Muscle of back (tissue), 11 donors: ENCODE results near the gene TPSD1. TPM values are rescaled to one million over a fixed set of nuclear protein-coding genes. Genes with fewer than 3 reads are reported as not detected.
"Not testable (repeated sequence)": the region's sequence is repeated elsewhere in the genome, so short reads cannot be mapped to it uniquely, and the experiment has no call there.

Experiments
- DNase-seq, 3 donors: peaks; one replicate each; pipeline versions ENCODE4 v3.0.0 to v3.0.0-alpha.2; 2013
- polyA plus RNA-seq, 10 donors: library from polyadenylated mRNA; unstranded; fragments of 120-200 nt; gene quantifications; one replicate each; pipeline ENCODE4 v1.2.1, GENCODE V29; 2013; ENCODE audit not compliant: insufficient read length in 10 of 10

The TPSD1 gene
- polyA plus RNA-seq, 10 donors: 0.33 to 1.2 (median 0.91) TPM; not detected in 5

DNA sequence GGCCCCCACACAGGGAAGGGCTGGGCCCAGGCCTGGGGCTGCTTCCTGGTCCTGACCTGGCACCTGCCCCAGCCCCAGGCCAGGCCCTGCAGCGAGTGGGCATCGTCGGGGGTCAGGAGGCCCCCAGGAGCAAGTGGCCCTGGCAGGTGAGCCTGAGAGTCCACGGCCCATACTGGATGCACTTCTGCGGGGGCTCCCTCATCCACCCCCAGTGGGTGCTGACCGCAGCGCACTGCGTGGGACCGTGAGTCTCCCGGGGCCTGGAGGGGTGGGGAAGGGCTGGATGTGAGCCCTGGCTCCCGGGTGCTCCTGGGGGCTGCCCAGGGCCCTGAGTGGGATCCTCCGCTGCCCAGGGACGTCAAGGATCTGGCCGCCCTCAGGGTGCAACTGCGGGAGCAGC lies 14.8 kb upstream of the TPSD1 start:
- not testable (repeated sequence) for DNase-seq

DNA sequence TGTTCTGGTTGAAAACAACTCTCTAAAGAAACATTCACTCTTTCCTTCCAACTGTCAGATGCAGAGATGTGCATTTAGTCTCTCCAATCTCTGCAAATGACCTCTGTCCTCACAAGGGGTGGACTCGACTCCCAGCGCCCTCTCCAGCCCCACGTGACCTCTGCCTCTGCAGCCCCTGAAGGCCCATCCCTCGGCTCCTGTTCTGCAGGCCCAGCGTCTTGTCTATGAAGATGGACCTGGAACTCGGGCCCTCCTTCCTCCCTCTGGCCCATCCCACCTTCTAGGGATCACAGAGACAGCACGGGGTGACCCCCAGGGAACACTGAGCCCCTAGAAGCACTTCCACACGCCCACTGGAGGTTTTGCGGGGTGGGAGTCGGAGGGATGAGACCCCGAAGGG lies 12.5 kb upstream of the TPSD1 start:
- not testable (repeated sequence) for DNase-seq

DNA sequence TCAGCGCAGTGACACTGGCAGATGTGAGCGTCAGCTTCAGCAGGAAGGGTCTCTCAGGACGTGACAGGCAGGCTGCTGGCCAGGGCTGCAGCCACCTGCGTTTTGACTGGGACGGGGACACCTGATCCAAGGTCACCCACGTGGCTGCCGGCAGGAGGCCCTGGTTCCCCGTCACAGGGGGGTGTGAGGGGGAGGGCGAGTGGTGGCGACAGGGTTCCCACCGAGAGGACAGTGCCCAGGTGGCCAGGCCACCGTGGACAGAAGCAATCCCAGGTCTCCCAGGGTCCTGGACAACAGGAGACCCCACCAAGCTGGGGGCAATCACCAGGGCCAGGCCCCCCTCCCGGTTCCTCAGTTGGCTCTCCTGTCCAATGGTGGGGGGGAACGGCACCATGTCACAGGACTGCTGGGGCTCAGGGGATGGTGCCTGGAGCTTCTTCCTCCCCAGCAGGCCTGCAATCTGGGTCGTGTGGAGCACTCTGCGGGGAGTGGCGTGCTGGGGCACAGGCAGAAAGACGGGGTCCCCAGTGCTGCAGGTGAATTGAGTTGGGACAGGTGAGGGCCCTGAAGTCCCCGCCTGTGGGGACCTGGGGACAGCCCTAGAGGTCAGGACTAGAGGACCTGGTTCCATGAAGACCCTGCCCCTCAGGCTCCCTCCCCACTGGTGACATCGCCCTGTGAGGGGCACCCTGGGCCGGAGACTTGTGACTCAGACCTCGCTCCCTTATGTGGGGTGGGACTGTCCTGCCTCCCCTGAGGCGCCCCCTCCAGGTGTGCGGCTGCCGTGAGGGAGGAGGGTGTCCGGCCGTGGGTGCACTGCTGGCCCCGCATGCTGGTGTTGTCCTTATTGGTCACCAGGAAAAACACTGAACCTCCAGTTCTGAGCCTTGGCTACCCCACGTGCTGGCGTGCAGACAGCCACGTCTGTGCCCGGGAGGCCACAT lies 11.7 kb upstream of the TPSD1 start:
- not testable (repeated sequence) for DNase-seq

DNA sequence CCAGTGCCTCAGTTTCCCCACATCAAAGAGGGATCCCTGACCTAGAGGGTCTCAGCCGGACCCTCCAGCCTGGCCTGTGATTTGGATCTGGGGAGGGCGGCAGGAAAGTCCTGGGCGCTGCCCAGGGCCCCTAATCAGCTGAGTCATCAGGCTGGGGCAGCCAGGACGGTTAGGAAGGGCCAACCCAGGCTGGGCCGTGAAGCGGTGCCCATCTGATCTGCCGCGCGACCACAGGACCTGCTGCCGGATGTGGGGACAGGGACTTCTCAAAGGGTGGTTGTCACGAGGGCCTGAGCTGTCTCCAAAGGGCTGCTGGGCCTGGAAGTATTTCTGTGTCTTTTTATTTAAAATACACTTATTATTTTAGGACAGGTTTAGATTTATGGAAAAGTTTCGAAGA lies 11.0 kb upstream of the TPSD1 start:
- DNase-seq: no peak

DNA sequence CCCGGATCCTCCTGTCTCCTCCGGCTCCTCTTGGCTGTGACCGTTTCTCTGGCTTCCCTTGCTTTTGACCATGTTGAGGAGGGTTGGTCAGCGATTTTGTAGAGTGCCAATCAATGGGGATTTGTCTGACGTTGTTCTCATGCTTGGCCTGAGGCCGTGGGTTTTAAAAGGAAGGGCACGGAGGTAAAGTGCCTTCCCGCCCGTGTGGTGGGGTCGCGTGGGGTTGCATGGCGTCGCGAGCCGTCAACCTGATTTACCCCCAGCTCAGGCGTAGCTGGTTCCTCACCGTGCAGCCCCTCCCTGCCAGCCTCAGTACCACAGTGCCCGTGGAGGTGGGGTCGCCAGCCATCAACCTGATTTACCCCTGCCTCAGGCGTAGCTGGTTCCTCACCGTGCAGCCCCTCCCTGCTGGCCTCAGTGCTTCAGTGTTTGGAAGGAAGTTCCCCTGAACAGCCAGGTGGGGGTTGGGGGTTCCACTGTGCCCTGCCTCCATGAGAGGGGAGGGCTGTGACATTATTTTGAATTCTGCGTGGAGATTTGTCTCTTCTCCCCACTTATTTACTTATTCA lies 10.3 kb upstream of the TPSD1 start:
- no peak for DNase-seq

DNA sequence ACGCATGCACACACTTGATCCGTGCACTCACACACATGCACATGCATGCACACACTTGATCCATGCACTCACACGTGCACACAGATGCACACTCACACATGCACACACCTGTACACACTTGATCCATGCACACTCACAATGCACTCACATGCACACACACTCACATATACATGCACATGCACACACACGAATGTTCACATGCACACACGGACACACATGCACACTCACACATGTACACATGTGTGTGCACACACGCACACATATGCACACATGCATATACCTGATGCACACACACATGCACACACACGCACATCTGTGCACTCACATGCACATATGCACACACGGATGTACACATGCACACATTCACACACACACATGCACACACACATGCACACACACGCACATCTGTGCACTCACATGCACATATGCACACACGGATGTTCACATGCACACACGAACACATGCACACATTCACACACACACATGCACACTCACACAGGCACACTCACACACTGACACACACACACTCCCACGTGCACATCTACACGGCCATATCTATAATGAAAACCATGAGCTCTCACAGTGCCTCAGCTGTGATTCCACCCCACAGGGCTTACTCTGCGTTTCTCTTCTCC lies 7.8 kb upstream of the TPSD1 start:
- DNase-seq: not testable (repeated sequence)

DNA sequence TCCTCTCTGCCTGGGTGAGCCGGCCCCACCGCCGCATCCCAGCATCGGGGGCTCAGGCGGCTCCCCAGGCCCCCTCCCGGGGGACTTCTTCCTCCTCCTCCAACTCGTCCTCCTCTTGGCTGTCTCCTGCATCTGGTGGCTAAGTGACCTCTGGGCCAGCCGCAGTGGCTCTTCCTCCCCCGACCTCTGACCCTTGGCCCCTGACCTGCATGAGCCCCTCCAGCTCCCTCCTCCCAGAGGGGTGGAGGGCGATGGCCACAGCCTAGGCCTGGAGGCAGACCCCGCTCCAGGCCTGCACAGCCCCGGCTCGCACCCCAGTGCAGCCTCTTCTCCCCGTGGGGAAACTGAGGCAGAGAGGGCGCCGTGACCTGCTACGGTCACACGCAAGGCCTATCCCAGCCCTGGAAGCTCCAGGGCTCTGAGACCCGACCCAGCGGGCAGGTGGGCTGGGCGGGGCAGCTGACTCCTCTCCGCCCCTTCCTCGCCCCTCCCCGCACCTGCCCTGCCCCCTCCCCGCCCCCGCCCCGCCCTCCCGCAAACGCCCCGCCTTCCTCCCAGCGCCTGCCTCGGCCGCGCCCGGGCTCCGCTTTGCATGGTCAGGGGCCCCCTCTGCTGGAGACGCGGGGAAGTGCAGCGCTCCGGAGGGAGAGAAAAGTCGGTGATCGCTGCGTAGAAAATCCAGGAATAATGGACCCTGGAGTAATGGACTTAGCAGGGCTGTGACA lies 6.7 kb upstream of the TPSD1 start:
- DNase-seq: not testable (repeated sequence)

DNA sequence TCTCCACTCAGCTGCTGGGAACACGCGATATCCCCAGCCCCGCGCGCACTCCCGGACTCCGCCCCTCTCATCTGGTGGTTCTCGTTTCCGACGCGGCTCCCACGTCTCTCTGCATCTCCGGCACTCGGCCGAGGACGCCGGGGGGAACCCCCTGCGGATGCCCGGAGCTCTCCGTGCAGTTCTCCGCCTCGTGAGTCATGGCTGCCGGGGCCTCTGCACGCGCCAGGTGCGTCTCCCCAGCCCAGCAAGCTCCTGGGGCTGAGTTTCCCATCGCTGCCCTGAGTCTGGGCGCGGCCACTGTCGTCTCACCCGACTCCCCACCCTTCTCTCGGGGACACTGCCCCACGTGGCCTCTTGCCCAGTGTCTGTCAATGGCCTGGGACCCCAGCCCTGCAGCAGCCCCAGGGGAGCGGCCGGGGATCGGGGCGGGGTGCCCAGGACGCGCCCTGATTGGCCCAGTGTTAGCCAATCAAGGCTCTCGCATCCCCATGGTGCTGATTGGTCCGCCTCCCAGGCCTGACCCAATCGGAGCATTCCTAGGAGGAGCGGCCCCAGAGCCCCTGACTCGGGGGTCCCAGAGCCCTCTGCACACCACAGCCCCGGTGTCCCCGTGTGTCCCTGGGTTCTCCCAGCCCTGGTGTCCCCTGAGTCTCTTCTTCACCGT lies 2.0 kb upstream of the TPSD1 start:
- DNase-seq: not testable (repeated sequence)

DNA sequence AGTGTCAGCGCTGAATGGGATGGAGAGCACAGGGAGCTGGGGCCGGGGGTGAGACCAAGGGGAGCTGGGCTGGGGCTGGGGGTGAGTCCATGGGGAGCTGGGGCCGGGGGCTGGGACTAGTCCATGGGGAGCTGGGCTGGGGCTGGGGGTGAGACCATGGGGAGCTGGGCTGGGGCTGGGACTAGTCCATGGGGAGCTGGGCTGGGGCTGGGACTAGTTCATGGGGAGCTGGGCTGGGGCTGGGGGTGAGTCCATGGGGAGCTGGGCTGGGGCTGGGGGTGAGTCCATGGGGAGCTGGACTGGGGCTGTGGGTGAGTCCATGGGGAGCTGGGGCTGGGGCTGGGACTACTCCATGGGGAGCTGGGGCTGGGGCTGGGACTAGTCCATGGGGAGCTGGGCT lies 1.0 kb upstream of the TPSD1 start:
- not testable (repeated sequence) for DNase-seq

DNA sequence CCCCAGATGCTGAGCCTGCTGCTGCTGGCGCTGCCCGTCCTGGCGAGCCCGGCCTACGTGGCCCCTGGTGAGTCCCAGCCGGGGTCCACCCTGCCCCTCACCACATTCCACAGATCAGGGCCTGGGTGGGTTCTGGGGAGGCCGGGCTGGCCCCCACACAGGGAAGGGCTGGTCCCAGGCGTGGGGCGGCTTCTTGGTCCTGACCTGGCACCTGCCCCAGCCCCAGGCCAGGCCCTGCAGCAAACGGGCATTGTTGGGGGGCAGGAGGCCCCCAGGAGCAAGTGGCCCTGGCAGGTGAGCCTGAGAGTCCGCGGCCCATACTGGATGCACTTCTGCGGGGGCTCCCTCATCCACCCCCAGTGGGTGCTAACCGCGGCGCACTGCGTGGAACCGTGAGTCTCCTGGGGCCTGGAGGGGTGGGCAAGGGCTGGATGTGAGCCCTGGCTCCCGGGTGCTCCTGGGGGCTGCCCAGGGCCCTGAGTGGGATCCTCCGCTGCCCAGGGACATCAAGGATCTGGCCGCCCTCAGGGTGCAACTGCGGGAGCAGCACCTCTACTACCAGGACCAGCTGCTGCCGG lies 516 bp downstream of the TPSD1 start:
- not testable (repeated sequence) for DNase-seq

DNA sequence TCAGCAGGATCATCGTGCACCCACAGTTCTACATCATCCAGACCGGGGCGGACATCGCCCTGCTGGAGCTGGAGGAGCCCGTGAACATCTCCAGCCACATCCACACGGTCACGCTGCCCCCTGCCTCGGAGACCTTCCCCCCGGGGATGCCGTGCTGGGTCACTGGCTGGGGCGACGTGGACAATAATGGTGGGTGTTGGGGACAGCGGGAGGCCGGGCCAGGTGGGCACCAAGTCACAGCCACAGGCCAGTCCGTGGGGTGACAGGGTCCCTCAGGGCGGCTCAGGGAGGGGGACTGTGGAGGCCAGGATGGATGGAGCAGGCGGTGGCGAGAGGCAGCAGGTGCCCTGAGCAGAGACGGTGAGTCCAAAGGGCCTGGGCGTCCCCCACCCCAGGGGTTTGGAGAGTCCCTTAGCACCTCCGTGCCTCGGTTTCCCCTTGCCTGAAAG lies 1.0 kb downstream of the TPSD1 start:
- DNase-seq: no peak

DNA sequence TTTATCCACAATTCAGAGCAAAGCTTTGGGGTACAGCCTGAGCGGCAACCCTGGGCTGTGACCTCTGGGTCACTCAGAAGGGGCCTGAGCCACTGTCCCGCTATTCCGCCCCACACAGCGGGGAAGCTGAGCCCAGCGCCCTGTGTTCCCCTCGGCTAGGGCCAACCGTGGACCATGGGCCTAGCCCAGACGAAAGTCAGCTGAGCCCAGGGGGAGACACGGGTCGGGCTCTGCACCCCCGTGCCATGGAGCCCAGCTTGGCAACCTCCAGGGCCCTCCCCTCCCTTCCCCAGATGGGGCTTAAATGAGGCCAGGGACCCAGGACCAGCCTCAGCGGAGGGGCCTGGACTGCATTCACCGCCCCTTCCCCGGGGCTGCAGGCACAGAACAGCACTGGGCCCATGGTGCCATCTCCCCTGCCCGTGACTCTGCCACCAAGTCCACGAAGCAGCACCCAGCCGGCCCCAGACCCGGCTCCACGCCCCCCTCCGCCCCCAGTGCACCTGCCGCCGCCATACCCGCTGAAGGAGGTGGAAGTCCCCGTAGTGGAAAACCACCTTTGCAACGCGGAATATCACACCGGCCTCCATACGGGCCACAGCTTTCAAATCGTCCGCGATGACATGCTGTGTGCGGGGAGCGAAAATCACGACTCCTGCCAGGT lies 1.8 kb downstream of the TPSD1 start:
- no peak for DNase-seq

DNA sequence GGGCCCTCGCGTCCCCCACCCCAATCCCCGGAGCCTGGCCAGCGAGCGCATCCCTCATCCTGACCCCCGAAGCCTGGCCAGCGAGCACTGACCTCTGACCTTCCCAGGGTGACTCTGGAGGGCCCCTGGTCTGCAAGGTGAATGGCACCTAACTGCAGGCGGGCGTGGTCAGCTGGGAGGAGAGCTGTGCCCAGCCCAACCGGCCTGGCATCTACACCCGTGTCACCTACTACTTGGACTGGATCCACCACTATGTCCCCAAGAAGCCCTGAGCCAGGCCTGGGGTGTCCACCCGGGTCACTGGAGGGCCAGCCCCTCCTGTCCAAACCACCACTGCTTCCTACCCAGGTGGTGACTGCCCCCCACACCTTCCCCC lies 2.3 kb downstream of the TPSD1 start:
- DNase-seq: no peak

DNA sequence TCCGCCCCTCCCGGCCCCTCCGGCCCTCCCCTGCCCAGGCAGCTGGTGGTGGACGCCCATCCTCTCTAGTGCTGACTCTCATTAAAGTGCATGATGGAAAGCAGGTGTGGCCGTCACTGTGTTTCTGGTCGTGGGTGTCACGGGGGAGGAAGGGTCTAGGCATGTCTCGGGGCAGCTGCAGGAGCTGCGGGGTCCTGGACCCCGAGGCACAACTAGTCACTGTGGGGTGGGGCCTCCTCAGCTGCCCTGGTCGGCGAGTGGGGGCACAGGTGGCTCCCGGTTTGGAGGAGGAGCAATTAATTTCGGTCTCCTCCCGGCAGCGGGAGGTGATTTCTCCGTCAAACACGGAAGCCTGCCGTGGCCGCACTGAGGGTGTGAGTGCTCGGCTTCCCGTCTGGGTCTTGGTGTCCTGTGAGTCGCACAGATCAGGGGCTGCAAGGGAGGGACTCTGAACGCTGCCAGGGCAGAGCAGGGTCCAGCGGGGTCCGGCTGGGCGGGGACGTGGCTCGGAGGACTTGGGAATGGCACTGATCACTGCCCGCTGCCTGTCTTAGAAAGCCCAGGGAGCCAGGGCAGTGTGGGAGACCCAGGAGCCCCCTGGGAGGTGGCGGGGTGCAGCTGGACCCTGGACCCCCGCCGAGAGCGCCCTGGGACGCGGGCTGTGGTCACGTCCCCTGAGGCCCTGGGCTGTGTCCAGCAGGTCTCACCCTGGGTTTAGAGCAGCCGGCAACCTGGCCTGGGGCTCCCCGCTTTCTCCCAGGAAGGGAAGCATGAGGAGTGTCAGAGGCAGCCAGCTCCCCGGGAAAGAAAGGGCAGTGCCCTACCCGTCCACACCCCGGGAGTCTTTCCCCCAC lies 3.3 kb downstream of the TPSD1 start:
- DNase-seq: no peak

DNA sequence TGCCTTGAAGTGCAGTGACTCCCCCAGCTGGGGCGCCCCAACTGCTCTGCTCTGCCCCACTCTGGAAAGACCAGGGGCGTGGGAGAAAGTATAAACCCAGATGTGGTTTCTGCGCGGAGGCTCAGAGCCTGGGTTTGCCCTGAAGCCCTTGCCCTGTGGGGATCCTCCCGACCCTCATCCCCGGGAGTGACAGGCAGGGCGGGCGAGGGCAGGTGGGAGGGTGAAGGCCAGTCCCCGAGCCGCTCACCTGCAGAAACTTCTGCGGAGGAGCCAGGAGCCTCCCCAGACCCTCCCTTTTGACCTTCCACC lies 3.8 kb downstream of the TPSD1 start:
- DNase-seq: no peak

DNA sequence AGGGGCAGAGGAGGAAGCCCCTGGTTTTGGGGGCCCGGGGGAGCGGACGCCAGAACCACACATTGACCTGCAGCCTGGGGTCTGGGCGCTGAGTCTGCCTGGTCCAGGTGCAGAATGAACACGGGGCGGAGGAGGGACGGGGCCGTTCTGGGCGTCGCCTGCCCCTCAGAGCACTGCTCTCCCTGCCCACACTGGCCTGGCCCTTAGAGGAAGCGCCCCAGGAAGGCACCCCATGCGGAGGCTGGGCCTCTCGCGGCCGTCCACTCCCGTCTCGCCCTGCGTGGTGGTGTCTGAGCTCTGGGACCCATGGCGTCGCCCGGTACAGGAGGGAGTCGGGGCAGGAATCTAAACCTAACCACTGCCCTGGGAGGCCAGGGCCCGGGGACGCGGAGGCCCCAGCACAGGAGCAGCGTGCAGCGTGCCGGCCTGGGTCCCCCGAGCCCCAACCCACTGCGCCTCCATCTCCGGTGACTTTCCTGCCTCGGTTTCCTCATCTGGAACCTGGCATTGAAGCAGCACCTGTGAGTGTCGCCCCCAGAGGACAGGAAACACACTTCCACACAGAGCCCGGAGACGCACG lies 4.3 kb downstream of the TPSD1 start:
- DNase-seq: no peak

DNA sequence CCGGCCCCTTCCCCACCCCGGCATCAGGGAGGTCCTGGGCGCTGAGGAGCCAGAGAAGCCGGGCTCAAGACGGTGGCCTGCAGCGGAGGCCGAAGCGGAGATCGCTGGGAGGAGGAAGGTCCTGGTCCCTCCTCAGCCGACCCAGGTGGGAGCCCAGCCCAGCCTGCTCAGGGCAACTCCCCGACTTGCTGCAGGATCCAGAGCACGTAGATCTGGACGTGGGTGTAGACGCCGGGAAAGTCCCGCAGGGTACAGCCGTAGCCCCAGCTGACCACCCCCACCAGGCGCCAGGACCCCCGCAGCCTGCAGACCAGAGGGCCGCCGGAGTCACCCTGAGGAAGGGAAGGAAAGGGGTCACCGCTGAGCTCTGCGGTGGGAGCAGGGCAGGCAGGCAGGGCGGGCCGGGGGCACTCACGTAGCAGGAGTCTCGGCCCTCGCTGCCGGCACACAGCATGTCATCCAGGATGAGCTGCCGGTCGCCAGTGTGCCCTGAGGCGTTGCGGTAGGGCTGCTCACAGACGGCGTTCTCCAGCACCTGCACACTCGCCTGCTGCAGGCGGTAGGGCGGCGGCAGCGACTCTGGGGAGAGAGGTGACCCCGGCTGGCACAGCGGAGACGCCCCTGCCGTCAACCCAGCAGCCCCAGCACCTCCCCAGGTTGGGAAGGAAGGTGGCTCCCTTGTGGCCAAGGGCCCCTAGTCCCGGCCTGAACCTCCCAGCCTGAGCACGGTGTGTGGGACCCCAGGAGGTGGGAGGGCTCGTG lies 5.4 kb downstream of the TPSD1 start:
- no peak for DNase-seq

DNA sequence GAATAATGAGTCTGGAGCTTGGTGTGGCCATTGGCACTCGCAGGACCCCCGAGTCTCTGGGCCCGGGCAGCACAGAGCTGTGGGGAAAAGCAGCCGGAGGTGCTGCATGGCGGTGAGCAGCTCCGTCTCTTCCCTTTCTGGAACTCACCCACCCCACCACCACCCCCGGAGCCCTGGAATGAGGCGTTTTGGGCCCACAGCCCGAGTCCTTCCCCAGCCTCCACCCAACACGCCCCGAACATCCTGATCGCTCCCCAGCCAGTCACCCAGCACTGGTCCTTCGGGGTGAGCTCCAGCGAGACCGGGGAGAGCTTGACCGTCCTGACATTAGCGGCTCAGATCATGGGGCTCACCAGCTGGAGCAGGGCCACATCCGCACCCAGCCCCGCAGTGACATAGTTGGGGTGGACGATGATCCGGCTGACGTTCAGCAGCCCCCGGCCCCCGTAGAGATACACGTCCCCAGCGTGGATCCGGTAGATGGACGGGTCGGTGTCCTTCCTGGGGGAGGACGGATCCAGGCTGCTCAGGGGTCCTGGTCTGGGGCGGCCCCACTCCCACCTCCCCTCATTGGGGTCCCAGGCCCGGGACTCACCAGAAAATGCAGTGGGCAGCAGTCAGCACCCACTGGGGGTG lies 6.5 kb downstream of the TPSD1 start:
- no peak for DNase-seq
